D721Med (cell line): Measurements from ENCODE around the gene AMH.

ENCODE experiments used
- DNase-seq: peaks from one replicate; pipeline ENCODE4 v3.0.0; 2011; ENCODE audit warnings: low spot score; ENCODE audit not compliant: insufficient read length
- FAIRE-seq: peaks from 2 replicates; lab custom pipeline; 2011; peaks lifted over from hg19 to GRCh38; lab: Jason Lieb, UNC
- CTCF ChIP-seq: IDR thresholded peaks from 2 replicates; pipeline ENCODE4 v1.5.1; 2012; ENCODE audit warnings: mild to moderate bottlenecking, control low read depth; ENCODE audit not compliant: insufficient read depth; ENCODE audit errors: missing control alignments

Gene AMH

GRCh38 chr19:2231621-2232221 is 17.4 kb upstream of the AMH start:
- FAIRE-seq (no peak), DNase-seq (no peak)

GRCh38 chr19:2232286-2233151 is 16.6 kb upstream of the AMH start:
- no peak for TF ChIP-seq CTCF
- DNase-seq (no peak), FAIRE-seq (no peak)

More at GRCh38 chr19:2231621-2232221, 17.4 kb upstream of the AMH start:
- TF ChIP-seq CTCF = no peak

GRCh38 chr19:2233601-2234280 is 15.4 kb upstream of the AMH start:
- no peak for DNase-seq
- TF ChIP-seq CTCF = no peak
- no peak for FAIRE-seq

GRCh38 chr19:2234996-2235380 is 14.1 kb upstream of the AMH start:
- TF ChIP-seq CTCF = no peak
- DNase-seq (no peak), FAIRE-seq (no peak)

- TF ChIP-seq CTCF = no peak
- FAIRE-seq = no peak
- no peak for DNase-seq
Measured at GRCh38 chr19:2235381-2236063, 13.6 kb upstream of the AMH start.

- TF ChIP-seq CTCF = no peak
- FAIRE-seq (no peak), DNase-seq (no peak)
Measured at GRCh38 chr19:2236064-2236313, 13.1 kb upstream of the AMH start.
